ENCODE results near the gene KCTD8.

DNA sequence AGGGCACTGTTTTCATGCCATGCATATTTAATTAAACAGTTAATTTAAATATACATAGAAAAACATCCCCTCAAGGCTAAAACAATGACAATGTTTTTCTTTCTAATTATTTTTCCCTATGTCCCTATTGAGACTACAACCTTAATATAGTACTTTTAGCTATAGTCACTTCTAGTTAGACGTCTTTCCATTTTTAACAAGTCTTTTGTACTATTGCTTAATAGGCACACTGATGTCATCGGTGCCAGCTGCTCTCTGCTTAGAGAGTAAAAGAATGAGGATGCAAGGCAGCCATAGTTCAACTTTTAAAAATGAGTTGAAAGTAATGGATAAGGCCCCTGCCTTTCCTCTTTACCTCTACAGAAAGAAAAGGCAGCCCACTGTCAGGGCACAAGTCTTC, 191.1 kb downstream of the KCTD8 start:
- no peak for TF ChIP-seq CTCF (IDR thresholded peaks at IDR 0.05)
- no peak for TF ChIP-seq POLR2A (IDR thresholded peaks at IDR 0.05)
- no peak for TF ChIP-seq EP300 (IDR thresholded peaks at IDR 0.05)
